ENCODE data around the gene TEX53. TPM values are rescaled to one million over a fixed set of nuclear protein-coding genes. Genes with fewer than 3 reads are reported as not detected.

Gene TEX53
- total and polyA plus RNA-seq, 7 donors: not detected

DNA sequence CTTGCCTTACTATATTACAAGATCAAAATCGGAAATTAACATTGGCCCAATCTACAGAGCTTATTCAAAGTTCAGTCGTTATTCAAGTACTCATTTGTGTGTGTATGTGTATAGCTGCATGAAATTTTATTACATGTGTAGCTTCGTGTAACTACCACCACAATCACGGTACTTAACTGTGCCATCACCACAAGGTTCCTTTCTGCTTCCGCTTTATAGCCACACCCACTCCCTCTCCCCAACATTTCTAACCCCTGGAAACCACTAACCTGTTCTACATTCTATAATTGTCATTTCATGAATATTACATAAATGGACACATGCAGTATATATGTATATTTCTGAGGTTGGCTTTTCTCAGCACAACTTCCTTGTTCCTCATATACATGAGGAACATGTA, 28.3 kb upstream of the TEX53 start:
- Histone ChIP-seq H3K27me3 (ENCODE audit: insufficient read depth in 3 of 3, low read length in 2 of 3) (peaks cover 0 to under 1% (median 0%) of the 10 kb centered on the region in 3 donors), H3K4me3 (no peak overlapping the region), H3K27ac (no peak overlapping the region), H3K4me1 (no peaks in the 10 kb centered on the region), H3K9me3 (no peaks in the 10 kb centered on the region), H3K36me3 (ENCODE audit: insufficient read depth in 1 of 2, low read depth in 1 of 2) (no peaks in the 10 kb centered on the region)
- TF ChIP-seq, protein P1, sequence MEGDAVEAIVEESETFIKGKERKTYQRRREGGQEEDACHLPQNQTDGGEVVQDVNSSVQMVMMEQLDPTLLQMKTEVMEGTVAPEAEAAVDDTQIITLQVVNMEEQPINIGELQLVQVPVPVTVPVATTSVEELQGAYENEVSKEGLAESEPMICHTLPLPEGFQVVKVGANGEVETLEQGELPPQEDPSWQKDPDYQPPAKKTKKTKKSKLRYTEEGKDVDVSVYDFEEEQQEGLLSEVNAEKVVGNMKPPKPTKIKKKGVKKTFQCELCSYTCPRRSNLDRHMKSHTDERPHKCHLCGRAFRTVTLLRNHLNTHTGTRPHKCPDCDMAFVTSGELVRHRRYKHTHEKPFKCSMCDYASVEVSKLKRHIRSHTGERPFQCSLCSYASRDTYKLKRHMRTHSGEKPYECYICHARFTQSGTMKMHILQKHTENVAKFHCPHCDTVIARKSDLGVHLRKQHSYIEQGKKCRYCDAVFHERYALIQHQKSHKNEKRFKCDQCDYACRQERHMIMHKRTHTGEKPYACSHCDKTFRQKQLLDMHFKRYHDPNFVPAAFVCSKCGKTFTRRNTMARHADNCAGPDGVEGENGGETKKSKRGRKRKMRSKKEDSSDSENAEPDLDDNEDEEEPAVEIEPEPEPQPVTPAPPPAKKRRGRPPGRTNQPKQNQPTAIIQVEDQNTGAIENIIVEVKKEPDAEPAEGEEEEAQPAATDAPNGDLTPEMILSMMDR (IDR thresholded peaks at IDR 0.05): no peak
- no peak for ATAC-seq
- no peak for DNase-seq
- WGBS, 3 donors: 80 to 83% (median 81%) methylated on average over 5 of the region's 5 CpGs
- intact Hi-C loops (cut with DNase I): loop anchor here in 1 of 2 donors (10.0 kb wide), 1 partner anchor 329 kb away; no protein-coding TSS in a partner anchor

DNA sequence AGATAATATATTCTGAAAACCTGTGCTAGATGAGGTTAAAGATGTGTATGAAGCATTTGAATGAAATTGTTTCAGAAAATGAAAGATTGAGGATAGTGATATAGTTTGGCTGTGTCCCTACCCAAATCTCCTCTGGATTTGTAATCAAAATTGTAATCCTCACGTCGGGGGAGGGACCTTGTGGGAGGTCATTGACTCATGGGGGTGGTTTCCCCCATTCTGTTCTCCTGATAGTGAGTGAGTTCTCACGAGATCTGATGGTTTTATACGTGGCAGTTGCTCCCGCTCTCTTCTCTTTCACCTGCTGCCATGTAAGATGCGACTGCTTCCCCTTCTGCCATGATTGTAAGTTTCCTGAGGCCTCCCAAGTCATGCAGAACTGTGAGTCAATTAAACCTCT, 26.4 kb upstream of the TEX53 start:
- WGBS, 3 donors: 67 to 69% (median 67%) methylated on average over 6 of the region's 6 CpGs
- TF ChIP-seq, protein P1 (IDR thresholded peaks at IDR 0.05): no peak
- H3K4me1 ChIP-seq: no peaks in the 10 kb centered on the region
- DNase-seq (no peak), ATAC-seq (no peak)
- intact Hi-C loops (cut with DNase I): loop anchor here (5.0 to 10.0 kb wide), 2 partner anchors 328 to 331 kb away; no protein-coding TSS in a partner anchor
- H3K36me3 ChIP-seq (ENCODE audit: insufficient read depth in 1 of 2, low read depth in 1 of 2): no peaks in the 10 kb centered on the region
- H3K27ac ChIP-seq: no peak overlapping the region
- peaks cover 0 to 7% (median 0%) of the 10 kb centered on the region in 3 donors for H3K27me3 ChIP-seq (ENCODE audit: insufficient read depth in 3 of 3, low read length in 2 of 3)
- no peaks in the 10 kb centered on the region for H3K9me3 ChIP-seq
- no peak overlapping the region for H3K4me3 ChIP-seq

DNA sequence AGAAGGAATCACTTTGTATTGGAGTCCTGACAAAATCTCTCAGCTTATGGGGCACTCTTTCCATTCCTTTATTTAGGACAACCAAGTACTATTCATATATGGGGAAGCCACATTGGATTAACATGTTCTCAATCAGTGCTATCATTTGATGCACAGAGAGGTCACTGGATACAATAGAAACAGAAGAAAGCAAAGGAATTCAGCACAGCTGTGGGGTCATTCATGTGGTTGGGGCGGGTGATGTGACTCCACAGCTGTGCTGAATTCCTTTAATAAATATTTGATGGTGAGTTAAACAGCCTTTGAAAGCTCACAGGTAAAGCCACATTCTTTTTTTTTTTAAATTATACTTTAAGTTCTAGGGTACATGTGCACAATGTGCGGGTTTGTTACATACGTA, 25.2 kb upstream of the TEX53 start:
- no peak overlapping the region for H3K4me3 ChIP-seq
- ATAC-seq: no peak

DNA sequence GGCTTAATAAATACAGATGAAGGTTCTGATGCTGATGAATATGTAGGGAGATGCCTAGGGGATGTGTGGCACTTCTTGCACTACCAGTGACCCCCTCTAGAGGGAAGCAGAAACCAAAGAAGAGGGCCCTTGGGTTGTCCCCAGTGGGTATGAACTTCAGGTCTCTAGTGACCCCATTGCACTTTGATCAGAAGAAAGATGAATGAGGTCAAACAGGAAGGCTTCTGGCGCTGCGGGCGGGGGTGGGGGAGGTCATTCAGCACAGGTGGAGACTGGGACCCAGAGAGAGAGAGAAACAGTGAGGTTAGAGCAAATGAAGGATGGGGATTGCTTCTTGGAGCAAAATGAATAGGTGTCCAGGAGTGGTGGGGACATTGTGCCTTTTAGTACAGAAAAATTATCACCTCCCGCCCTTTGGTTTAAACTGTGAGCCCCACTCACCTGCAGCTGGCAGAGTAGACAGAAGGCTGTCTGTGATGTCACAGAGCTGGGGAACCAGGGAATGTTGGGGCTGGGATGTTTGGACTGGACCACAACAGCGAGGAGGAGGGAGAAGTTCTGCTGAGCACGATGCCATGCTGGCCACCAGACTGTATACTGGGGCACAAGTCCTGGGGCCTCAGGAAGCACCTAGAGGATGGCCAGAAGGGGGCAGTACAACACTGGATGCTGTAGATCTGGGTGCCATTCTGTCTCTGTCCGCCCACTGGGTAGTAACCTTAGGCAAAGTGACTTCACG, 24.2 kb upstream of the TEX53 start, which contains the start of gene TEX48:
TSS of gene TEX48 (minus strand) at position 599 of the 739 bp plus-strand sequence. CDS start 10,469 bp downstream, outside the sequence.
- DNase-seq (peak; percentile 21 to 57), ATAC-seq (peak in 3 of 4 donors; percentile 48 to 64 (median 57))
- TF ChIP-seq, protein P1 (IDR thresholded peaks at IDR 0.05): peak; percentile 56
- WGBS, 3 donors: 59 to 64% (median 61%) methylated on average over 8 of the region's 8 CpGs
- H3K4me3 ChIP-seq: no peak within 1 kb of the TSS
- intact Hi-C loops (cut with DNase I): loop anchor here (1.0 to 10.0 kb wide), 3 partner anchors 231 to 333 kb away; no protein-coding TSS in a partner anchor
- H3K4me1 ChIP-seq: no peaks in the 10 kb centered on the region
- no peaks in the 10 kb centered on the region for H3K36me3 ChIP-seq (ENCODE audit: insufficient read depth in 1 of 2, low read depth in 1 of 2)
- no peak within 1 kb of the TSS for H3K27ac ChIP-seq
- no peaks in the 10 kb centered on the region for H3K9me3 ChIP-seq
- peaks cover 0 to 13% (median 3%) of the 10 kb centered on the region in 3 donors for H3K27me3 ChIP-seq (ENCODE audit: insufficient read depth in 3 of 3, low read length in 2 of 3)

More for the DNA sequence above, 25.2 kb upstream of the TEX53 start:
- Histone ChIP-seq H3K4me1 (no peaks in the 10 kb centered on the region), H3K9me3 (no peaks in the 10 kb centered on the region), H3K27me3 (ENCODE audit: insufficient read depth in 3 of 3, low read length in 2 of 3) (peaks cover 0 to 7% (median 0%) of the 10 kb centered on the region in 3 donors), H3K27ac (no peak overlapping the region), H3K36me3 (ENCODE audit: insufficient read depth in 1 of 2, low read depth in 1 of 2) (no peaks in the 10 kb centered on the region)
- WGBS, 3 donors: 77 to 82% (median 80%) methylated on average over 3 of the region's 3 CpGs
- intact Hi-C loops (cut with DNase I): loop anchor here (5.0 to 10.0 kb wide), 2 partner anchors 329 to 332 kb away; no protein-coding TSS in a partner anchor
- no peak for DNase-seq
- TF ChIP-seq, protein P1 (IDR thresholded peaks at IDR 0.05): no peak

Measured in psoas muscle (tissue), 8 donors.